DND-41 (cell line): Measurements from ENCODE around the gene GIPC2.

Experiments
- ATAC-seq: fragments of 200-7000 bp; cut with Tn5 transposase; 3 replicates; pipeline ENCODE4 v1.9.1; 2021; ENCODE audit warnings: low read depth; ENCODE audit not compliant: insufficient read depth
- DNase-seq: peaks from one replicate; pipeline ENCODE4 v3.0.0-alpha.2; 2020
- H2AFZ ChIP-seq: 2 replicates; pipeline ENCODE4 v1.6.0; 2012; ENCODE audit warnings: low read depth, low read length
- H3K27ac ChIP-seq: 2 replicates; pipeline ENCODE4 v1.5.1; 2012; ENCODE audit warnings: low read length, inconsistent platforms
- H3K27me3 ChIP-seq: fragments of 200-600 bp; sonication (generic); 2 replicates; pipeline ENCODE4 v1.6.0; 2012; ENCODE audit warnings: low read length, mild to moderate bottlenecking, inconsistent platforms; ENCODE audit not compliant: insufficient read depth, poor library complexity
- H3K36me3 ChIP-seq: 2 replicates; pipeline ENCODE4 v1.5.1; 2012; ENCODE audit warnings: low read length, inconsistent platforms; ENCODE audit not compliant: insufficient read depth
- H3K4me1 ChIP-seq: 2 replicates; pipeline ENCODE4 v1.5.1; 2012; ENCODE audit warnings: mild to moderate bottlenecking, low read length; ENCODE audit not compliant: insufficient read depth
- H3K4me2 ChIP-seq: 2 replicates; pipeline ENCODE4 v1.6.0; 2012; ENCODE audit warnings: mild to moderate bottlenecking, moderate library complexity, low read length, inconsistent platforms; ENCODE audit not compliant: insufficient read depth
- H3K4me3 ChIP-seq, 2 experiments: fragments of 200-600 bp in 1 of 2; shearing (Covaris generic) in 1 of 2; 2 replicates each; pipeline ENCODE4 v1.5.1; 2012 to 2016; ENCODE audit warnings: inconsistent platforms in 2 of 2, low read length in 2 of 2, mild to moderate bottlenecking in 2 of 2, low read depth in 1 of 2, moderate library complexity in 1 of 2
- H3K79me2 ChIP-seq: 2 replicates; pipeline ENCODE4 v1.6.0; 2012; ENCODE audit warnings: low read length, inconsistent platforms; ENCODE audit not compliant: insufficient read depth
- H3K9ac ChIP-seq: 2 replicates; pipeline ENCODE4 v1.6.0; 2012; ENCODE audit warnings: low read depth, mild to moderate bottlenecking, inconsistent platforms, low read length, moderate library complexity
- H3K9me3 ChIP-seq: 2 replicates; pipeline ENCODE4 v1.5.1; 2012; ENCODE audit warnings: low read length, moderate library complexity, mild to moderate bottlenecking, inconsistent platforms; ENCODE audit not compliant: insufficient read depth, severe bottlenecking
- H4K20me1 ChIP-seq: 2 replicates; pipeline ENCODE4 v1.6.0; 2012; ENCODE audit warnings: low read length; ENCODE audit not compliant: insufficient read depth
- CTCF ChIP-seq: IDR thresholded peaks from 2 replicates; pipeline ENCODE4 v1.5.1; 2012; ENCODE audit warnings: borderline replicate concordance, low read length, moderate library complexity, mild to moderate bottlenecking; ENCODE audit not compliant: poor library complexity, severe bottlenecking; ENCODE audit errors: extremely low read depth
- EZH2 ChIP-seq: IDR thresholded peaks from 3 replicates; pipeline ENCODE4 v1.6.1; 2012; ENCODE audit warnings: borderline replicate concordance, low read depth, mild to moderate bottlenecking, moderate library complexity, low read length, inconsistent platforms; ENCODE audit not compliant: severe bottlenecking

Gene GIPC2

GRCh38 chr1:78045563-78045925 is 222 bp upstream of the GIPC2 start:
- H3K79me2 ChIP-seq = no peaks in the 10 kb centered on the region

GRCh38 chr1:78047106-78047505 is 1.3 kb downstream of the GIPC2 start:
- H3K4me2 ChIP-seq = no peak overlapping the region
- no peak overlapping the region for H3K27ac ChIP-seq
- no peaks in the 10 kb centered on the region for H3K4me1 ChIP-seq
- no peak overlapping the region for H3K9ac ChIP-seq
- no peaks in the 10 kb centered on the region for H3K9me3 ChIP-seq
- ATAC-seq (no peak), DNase-seq (no peak)
- TF ChIP-seq EZH2 = no peak
- TF ChIP-seq CTCF = no peak
- H4K20me1 ChIP-seq = no peaks in the 10 kb centered on the region
- no peaks in the 10 kb centered on the region for H3K79me2 ChIP-seq
- H3K4me3 ChIP-seq = no peak overlapping the region
- H3K27me3 ChIP-seq = peaks cover 6% of the 10 kb centered on the region
- no peak overlapping the region for H2AFZ ChIP-seq
- H3K36me3 ChIP-seq = no peaks in the 10 kb centered on the region

More at GRCh38 chr1:78045563-78045925, 222 bp upstream of the GIPC2 start:
- Histone ChIP-seq H3K27me3 (peaks cover 6% of the 10 kb centered on the region), H3K27ac (no peak overlapping the region), H3K36me3 (no peaks in the 10 kb centered on the region), H3K9ac (no peak overlapping the region), H3K9me3 (no peaks in the 10 kb centered on the region), H3K4me2 (no peak overlapping the region), H3K4me1 (no peaks in the 10 kb centered on the region), H3K4me3 (no peak overlapping the region), H4K20me1 (no peaks in the 10 kb centered on the region), H2AFZ (no peak overlapping the region)
- DNase-seq (no peak), ATAC-seq (no peak)
- no peak for TF ChIP-seq EZH2

- Histone ChIP-seq H3K27ac (no peak overlapping the region), H3K4me1 (no peaks in the 10 kb centered on the region), H3K4me3 (no peak overlapping the region), H3K79me2 (no peaks in the 10 kb centered on the region), H3K27me3 (peaks cover 6% of the 10 kb centered on the region), H3K4me2 (no peak overlapping the region), H3K36me3 (no peaks in the 10 kb centered on the region), H2AFZ (no peak overlapping the region), H3K9me3 (no peaks in the 10 kb centered on the region), H3K9ac (no peak overlapping the region), H4K20me1 (no peaks in the 10 kb centered on the region)
- TF ChIP-seq CTCF = no peak
- no peak for TF ChIP-seq EZH2
- ATAC-seq = no peak
- no peak for DNase-seq
These were observed 1.9 kb downstream of the GIPC2 start for GRCh38 chr1:78047631-78048030.

- Histone ChIP-seq H3K27me3 (peaks cover 3% of the 10 kb centered on the region), H3K9me3 (no peaks in the 10 kb centered on the region), H2AFZ (no peak overlapping the region), H3K79me2 (no peaks in the 10 kb centered on the region), H3K27ac (no peak overlapping the region), H3K4me3 (no peak overlapping the region), H3K4me2 (no peak overlapping the region), H3K4me1 (no peaks in the 10 kb centered on the region), H4K20me1 (no peaks in the 10 kb centered on the region), H3K36me3 (no peaks in the 10 kb centered on the region), H3K9ac (no peak overlapping the region)
- no peak for DNase-seq
- ATAC-seq = peak; percentile 83
- TF ChIP-seq CTCF (no peak), EZH2 (no peak)
These were observed 2.7 kb downstream of the GIPC2 start for GRCh38 chr1:78048446-78048845.
